Neural cell (in vitro differentiated cells): ENCODE data around the gene COX7A2L. TPM values are rescaled to one million over a fixed set of nuclear protein-coding genes. Genes with fewer than 3 reads are reported as not detected.

Experiments
- H2AFZ ChIP-seq: fragments of 200-600, 300-800 bp; sonication (generic), shearing (Covaris generic); 2 replicates; pipeline ENCODE4 v1.6.0; 2014; ENCODE audit warnings: low read depth, mild to moderate bottlenecking, antibody characterized with exemption, low read length, moderate library complexity
- H3F3A ChIP-seq: fragments of 200-600 bp; shearing (Covaris generic); 2 replicates; pipeline ENCODE4 v1.6.1; 2016; ENCODE audit warnings: mild to moderate bottlenecking, moderate library complexity, mixed read lengths, antibody characterized with exemption, low read length; ENCODE audit not compliant: insufficient read depth, poor library complexity, severe bottlenecking
- H3K27ac ChIP-seq: fragments of 200-600, 300-800 bp; sonication (generic), shearing (Covaris generic); 2 replicates; pipeline ENCODE4 v1.5.1; 2014; ENCODE audit warnings: mild to moderate bottlenecking, low read length, moderate library complexity
- H3K27me3 ChIP-seq: fragments of 300-800, 200-600 bp; sonication (generic), shearing (Covaris generic); 2 replicates; pipeline ENCODE4 v1.6.0; 2014; ENCODE audit warnings: mild to moderate bottlenecking, low read depth, low read length, moderate library complexity; ENCODE audit not compliant: insufficient read depth
- H3K36me3 ChIP-seq: fragments of 300-800, 200-600 bp; sonication (generic), shearing (Covaris generic); 2 replicates; pipeline ENCODE4 v1.5.1; 2014; ENCODE audit warnings: mild to moderate bottlenecking, antibody characterized with exemption, low read length, moderate library complexity; ENCODE audit not compliant: insufficient read depth
- H3K4me2 ChIP-seq: fragments of 300-800, 200-600 bp; sonication (generic), shearing (Covaris generic); 2 replicates; pipeline ENCODE4 v1.6.0; 2014; ENCODE audit warnings: mild to moderate bottlenecking, low read length
- H3K4me3 ChIP-seq: fragments of 300-800, 200-600 bp; sonication (generic), shearing (Covaris generic); 2 replicates; pipeline ENCODE4 v1.5.1; 2014; ENCODE audit warnings: mild to moderate bottlenecking, low read length, moderate library complexity
- H3K79me2 ChIP-seq: fragments of 200-600 bp; shearing (Covaris generic); replicated peaks from 2 replicates; pipeline ENCODE4 v1.6.0; 2014; ENCODE audit warnings: mild to moderate bottlenecking, low read length, moderate library complexity; ENCODE audit not compliant: insufficient read depth
- H3K9ac ChIP-seq: fragments of 300-800, 200-600 bp; sonication (generic), shearing (Covaris generic); 2 replicates; pipeline ENCODE4 v1.6.1; 2016; ENCODE audit warnings: mild to moderate bottlenecking, low read length, mixed read lengths
- H3K9me2 ChIP-seq: fragments of 200-600 bp; shearing (Covaris generic); 2 replicates; pipeline ENCODE4 v1.6.1; 2016; ENCODE audit warnings: mild to moderate bottlenecking, low read length, mixed read lengths; ENCODE audit not compliant: insufficient read depth
- H3K9me3 ChIP-seq: fragments of 200-600, 300-800 bp; sonication (generic), shearing (Covaris generic); 2 replicates; pipeline ENCODE4 v1.6.1; 2016; ENCODE audit warnings: mild to moderate bottlenecking, mixed run types, low read length, moderate library complexity, mixed read lengths
- H4K20me1 ChIP-seq: fragments of 200-600 bp; shearing (Covaris generic); 2 replicates; pipeline ENCODE4 v1.6.1; 2016; ENCODE audit warnings: mild to moderate bottlenecking, mixed run types; ENCODE audit not compliant: insufficient read depth
- CTCF ChIP-seq: fragments of 450-650 bp; IDR thresholded peaks from 2 replicates; pipeline ENCODE4 v1.5.1; 2014; ENCODE audit warnings: antibody characterized with exemption, mild to moderate bottlenecking, moderate library complexity; ENCODE audit not compliant: poor library complexity, severe bottlenecking
- EP300 ChIP-seq: fragments of 450-650 bp; conservative IDR thresholded peaks from 2 replicates; pipeline ENCODE4 v1.6.1; 2014; ENCODE audit warnings: antibody characterized with exemption, mild to moderate bottlenecking, moderate library complexity; ENCODE audit not compliant: poor library complexity, severe bottlenecking
- EZH2 ChIP-seq: fragments of 200-600, 300-800 bp; shearing (Covaris generic), sonication (generic); IDR thresholded peaks from 2 replicates; pipeline ENCODE4 v1.6.1; 2014; ENCODE audit warnings: antibody characterized with exemption, low read length, borderline replicate concordance, mild to moderate bottlenecking; ENCODE audit not compliant: insufficient read depth, poor library complexity, severe bottlenecking
- MXI1 ChIP-seq: fragments of 450-650 bp; conservative IDR thresholded peaks from 2 replicates; pipeline ENCODE4 v1.6.1; 2014; ENCODE audit warnings: antibody characterized with exemption, mild to moderate bottlenecking; ENCODE audit not compliant: poor library complexity, severe bottlenecking
- POLR2AphosphoS5 ChIP-seq: IDR thresholded peaks from 2 replicates; pipeline ENCODE4 v1.6.1; 2012
- RAD21 ChIP-seq: fragments of 450-650 bp; conservative IDR thresholded peaks from 2 replicates; pipeline ENCODE4 v1.6.1; 2014; ENCODE audit warnings: antibody characterized with exemption, mild to moderate bottlenecking, moderate library complexity
- SMC3 ChIP-seq: fragments of 450-650 bp; conservative IDR thresholded peaks from 2 replicates; pipeline ENCODE4 v1.6.1; 2014; ENCODE audit warnings: antibody characterized with exemption, mild to moderate bottlenecking, moderate library complexity; ENCODE audit not compliant: poor library complexity
- TAF1 ChIP-seq: IDR thresholded peaks from 2 replicates; pipeline ENCODE4 v1.6.1; 2012; ENCODE audit warnings: low read depth
- polyA plus RNA-seq: library from polyadenylated mRNA; depleted of rRNA; stranded (reverse); fragments of >200 nt; gene quantifications from 2 replicates; pipeline ENCODE4 v1.2.3, GENCODE V29; 2014
- TF ChIP-seq, protein P1 (sequence below): IDR thresholded peaks from 2 replicates; pipeline ENCODE4 v1.6.1; 2012; ENCODE audit warnings: borderline replicate concordance

The COX7A2L gene
- polyA plus RNA-seq, 1 donor from 2014 or later: 425 TPM

GRCh38 chr2:42315844-42316470 lies 45.1 kb downstream of the COX7A2L start:
- no peak overlapping the region for H3K4me2 ChIP-seq
- TF ChIP-seq RAD21: no peak
- TF ChIP-seq EP300: no peak
- no peaks in the 10 kb centered on the region for H3K79me2 ChIP-seq
- H3K9me3 ChIP-seq: no peaks in the 10 kb centered on the region
- no peak overlapping the region for H2AFZ ChIP-seq
- H3K36me3 ChIP-seq: no peaks in the 10 kb centered on the region
- H3F3A ChIP-seq: no peaks in the 10 kb centered on the region
- no peak overlapping the region for H3K27ac ChIP-seq
- no peaks in the 10 kb centered on the region for H3K27me3 ChIP-seq
- no peak overlapping the region for H3K4me3 ChIP-seq
- no peaks in the 10 kb centered on the region for H4K20me1 ChIP-seq
- no peak overlapping the region for H3K9ac ChIP-seq
- no peaks in the 10 kb centered on the region for H3K9me2 ChIP-seq

- TF ChIP-seq, protein P1, sequence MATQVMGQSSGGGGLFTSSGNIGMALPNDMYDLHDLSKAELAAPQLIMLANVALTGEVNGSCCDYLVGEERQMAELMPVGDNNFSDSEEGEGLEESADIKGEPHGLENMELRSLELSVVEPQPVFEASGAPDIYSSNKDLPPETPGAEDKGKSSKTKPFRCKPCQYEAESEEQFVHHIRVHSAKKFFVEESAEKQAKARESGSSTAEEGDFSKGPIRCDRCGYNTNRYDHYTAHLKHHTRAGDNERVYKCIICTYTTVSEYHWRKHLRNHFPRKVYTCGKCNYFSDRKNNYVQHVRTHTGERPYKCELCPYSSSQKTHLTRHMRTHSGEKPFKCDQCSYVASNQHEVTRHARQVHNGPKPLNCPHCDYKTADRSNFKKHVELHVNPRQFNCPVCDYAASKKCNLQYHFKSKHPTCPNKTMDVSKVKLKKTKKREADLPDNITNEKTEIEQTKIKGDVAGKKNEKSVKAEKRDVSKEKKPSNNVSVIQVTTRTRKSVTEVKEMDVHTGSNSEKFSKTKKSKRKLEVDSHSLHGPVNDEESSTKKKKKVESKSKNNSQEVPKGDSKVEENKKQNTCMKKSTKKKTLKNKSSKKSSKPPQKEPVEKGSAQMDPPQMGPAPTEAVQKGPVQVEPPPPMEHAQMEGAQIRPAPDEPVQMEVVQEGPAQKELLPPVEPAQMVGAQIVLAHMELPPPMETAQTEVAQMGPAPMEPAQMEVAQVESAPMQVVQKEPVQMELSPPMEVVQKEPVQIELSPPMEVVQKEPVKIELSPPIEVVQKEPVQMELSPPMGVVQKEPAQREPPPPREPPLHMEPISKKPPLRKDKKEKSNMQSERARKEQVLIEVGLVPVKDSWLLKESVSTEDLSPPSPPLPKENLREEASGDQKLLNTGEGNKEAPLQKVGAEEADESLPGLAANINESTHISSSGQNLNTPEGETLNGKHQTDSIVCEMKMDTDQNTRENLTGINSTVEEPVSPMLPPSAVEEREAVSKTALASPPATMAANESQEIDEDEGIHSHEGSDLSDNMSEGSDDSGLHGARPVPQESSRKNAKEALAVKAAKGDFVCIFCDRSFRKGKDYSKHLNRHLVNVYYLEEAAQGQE: no peak
- no peak for TF ChIP-seq POLR2AphosphoS5
- TF ChIP-seq EP300: no peak
- TF ChIP-seq RAD21: no peak
- TF ChIP-seq MXI1: no peak
- TF ChIP-seq CTCF: no peak
- TF ChIP-seq TAF1: no peak
- no peak for TF ChIP-seq SMC3
- no peak for TF ChIP-seq EZH2
- Histone ChIP-seq H3K4me3 (no peak overlapping the region), H3K27me3 (no peaks in the 10 kb centered on the region), H3K9ac (no peak overlapping the region), H3K27ac (no peak overlapping the region), H3K4me2 (no peak overlapping the region), H4K20me1 (no peaks in the 10 kb centered on the region), H3K9me3 (no peaks in the 10 kb centered on the region), H3K36me3 (no peaks in the 10 kb centered on the region), H3K79me2 (no peaks in the 10 kb centered on the region), H3F3A (no peaks in the 10 kb centered on the region), H3K9me2 (no peaks in the 10 kb centered on the region), H2AFZ (no peak overlapping the region)
Observed at GRCh38 chr2:42314892-42315468, 46.0 kb downstream of the COX7A2L start.
